GM18868 (cell line): ENCODE data around the gene TYSND1.
"Not testable (repeated sequence)": the region's sequence is repeated elsewhere in the genome, so short reads cannot be mapped to it uniquely, and the experiment has no call there.

Source experiments
- ATAC-seq: cut with Tn5 transposase; IDR thresholded peaks from one replicate; pipeline ENCODE4 v1.9.1; 2021; ENCODE audit warnings: mild to moderate bottlenecking, moderate library complexity; ENCODE audit not compliant: unreplicated experiment

TYSND1 gene

GRCh38 chr10:70166394-70166793 is 19.9 kb upstream of the TYSND1 start:
- no peak for ATAC-seq

GRCh38 chr10:70164163-70164562 is 17.7 kb upstream of the TYSND1 start:
- ATAC-seq: no peak

GRCh38 chr10:70163448-70163847 is 16.9 kb upstream of the TYSND1 start:
- no peak for ATAC-seq

GRCh38 chr10:70162892-70163201 is 16.3 kb upstream of the TYSND1 start:
- peak; percentile 65 for ATAC-seq

GRCh38 chr10:70162151-70162891 is 15.8 kb upstream of the TYSND1 start:
- ATAC-seq: no peak

- ATAC-seq: no peak
Observed at GRCh38 chr10:70160798-70161197, 14.3 kb upstream of the TYSND1 start.

- ATAC-seq: not testable (repeated sequence)
Observed at GRCh38 chr10:70159366-70159765, 12.9 kb upstream of the TYSND1 start.

- ATAC-seq: no peak
Observed at GRCh38 chr10:70158113-70158512, 11.6 kb upstream of the TYSND1 start.

- ATAC-seq: no peak
Observed at GRCh38 chr10:70155255-70155838, 8.8 kb upstream of the TYSND1 start.

GRCh38 chr10:70148516-70148915 is 2.0 kb upstream of the TYSND1 start:
- ATAC-seq: no peak

- ATAC-seq: no peak
Observed at GRCh38 chr10:70147259-70147625, 742 bp upstream of the TYSND1 start.

- ATAC-seq: peak; percentile 56
Observed at GRCh38 chr10:70145666-70146488, 623 bp downstream of the TYSND1 start.

GRCh38 chr10:70145166-70145665 is 1.3 kb downstream of the TYSND1 start:
- ATAC-seq: no peak

- ATAC-seq: no peak
Observed at GRCh38 chr10:70144372-70145110, 2.0 kb downstream of the TYSND1 start.

GRCh38 chr10:70142555-70142954 is 3.9 kb downstream of the TYSND1 start:
- no peak for ATAC-seq

- ATAC-seq: no peak
Observed at GRCh38 chr10:70140297-70140696, 6.2 kb downstream of the TYSND1 start.

- no peak for ATAC-seq
Observed at GRCh38 chr10:70139997-70140250, 6.6 kb downstream of the TYSND1 start.

- no peak for ATAC-seq
Observed at GRCh38 chr10:70139151-70139996, 7.1 kb downstream of the TYSND1 start.

- ATAC-seq: no peak
Observed at GRCh38 chr10:70137927-70138883, 8.3 kb downstream of the TYSND1 start.
